A549 (cell line): ENCODE data around the gene CASTOR1. TPM values are rescaled to one million over a fixed set of nuclear protein-coding genes. Genes with fewer than 3 reads are reported as not detected.
A peak's percentile ranks its signal among the peaks of the same experiment; 100 is the strongest.

Source experiments
- ATAC-seq, 2 experiments: fragments of 200-7000 bp in 1 of 2; fragments of >200 bp in 1 of 2; cut with Nextera tagmentation in 1 of 2; cut with Tn5 transposase in 1 of 2; 3 replicates each; pipeline versions ENCODE4 v1.8.0 to v1.9.1; 2018 to 2020; ENCODE audit warnings: mild to moderate bottlenecking in 1 of 2, moderate library complexity in 1 of 2
- CTCF ChIA-PET: fragments of 300-600 bp; sonication (Branson Sonifier 250); formaldehyde crosslinking; extraction: SDS; loops from one replicate; lab custom pipeline; 2021; ENCODE audit warnings: antibody characterized with exemption, inconsistent platforms; lab: Yijun Ruan, JAX
- POLR2A ChIA-PET: fragments of 350-600 bp; formaldehyde crosslinking; extraction: SDS; loops from one replicate; lab custom pipeline; 2021; ENCODE audit warnings: antibody characterized with exemption, inconsistent platforms; lab: Yijun Ruan, JAX
- DNase-seq, 2 experiments: peaks; one replicate each; pipeline versions ENCODE4 v3.0.0 to v3.0.0-alpha.2; 2011 to 2016; ENCODE audit warnings: low read depth in 1 of 2, low spot score in 1 of 2
- FAIRE-seq: peaks from 2 replicates; lab custom pipeline; 2011; peaks lifted over from hg19 to GRCh38; lab: Jason Lieb, UNC
- H3K27ac ChIP-seq, 2 experiments: fragments of >200 bp; sonication (Bioruptor Twin); formaldehyde crosslinking; 3 replicates each; pipeline ENCODE4 v1.5.1; 2016 to 2017
- H3K4me1 ChIP-seq: fragments of >200 bp; sonication (Bioruptor Twin); formaldehyde crosslinking; 3 replicates; pipeline ENCODE4 v1.6.1; 2016
- H3K4me2 ChIP-seq: fragments of >200 bp; sonication (Bioruptor Twin); formaldehyde crosslinking; 3 replicates; pipeline ENCODE4 v1.6.1; 2016
- H3K4me3 ChIP-seq: fragments of >200 bp; sonication (Bioruptor Twin); formaldehyde crosslinking; 3 replicates; pipeline ENCODE4 v1.5.1; 2016
- H3K9me3 ChIP-seq: fragments of >200 bp; sonication (Bioruptor Twin); formaldehyde crosslinking; 3 replicates; pipeline ENCODE4 v1.6.1; 2016
- ATOH8 ChIP-seq: fragments of 250-450 bp; sonication (Bioruptor Pico); IDR thresholded peaks from 2 replicates; pipeline ENCODE4 v1.5.0; 2020; ENCODE audit warnings: low read depth, mild to moderate bottlenecking, moderate library complexity
- BCL3 ChIP-seq: fragments of >200 bp; sonication (Bioruptor Twin); formaldehyde crosslinking; IDR thresholded peaks from 3 replicates; pipeline ENCODE4 v1.6.1; 2016
- CBX2 ChIP-seq: fragments of 200-600 bp; sonication (generic); IDR thresholded peaks from 2 replicates; pipeline ENCODE4 v1.6.1; 2016; ENCODE audit warnings: low read depth, mild to moderate bottlenecking, borderline replicate concordance
- CEBPB ChIP-seq, 2 experiments: fragments of >200 bp in 1 of 2; sonication (Bioruptor Twin) in 1 of 2; formaldehyde crosslinking in 1 of 2; IDR thresholded peaks; 2 replicates each; pipeline ENCODE4 v1.6.1; 2012 to 2016
- CTCF ChIP-seq: fragments of >200 bp; sonication (Bioruptor Twin); formaldehyde crosslinking; IDR thresholded peaks from 3 replicates; pipeline ENCODE4 v1.5.1; 2016
- EP300 ChIP-seq, 2 experiments: fragments of >200 bp; sonication (Bioruptor Twin); formaldehyde crosslinking; IDR thresholded peaks; 2 replicates in 1 of 2; 3 replicates in 1 of 2; pipeline ENCODE4 v1.6.1; 2016 to 2017
- ESRRA ChIP-seq: fragments of 150-350 bp; IDR thresholded peaks from 2 replicates; pipeline ENCODE4 v1.6.1; 2014; ENCODE audit warnings: mild to moderate bottlenecking, low read length, borderline replicate concordance
- FOSB ChIP-seq: fragments of 250-450 bp; sonication (Bioruptor Pico); IDR thresholded peaks from 2 replicates; pipeline ENCODE4 v1.5.0; 2020; ENCODE audit warnings: mild to moderate bottlenecking, moderate library complexity
- HMGXB4 ChIP-seq: fragments of 250-450 bp; sonication (Bioruptor Pico); IDR thresholded peaks from 2 replicates; pipeline ENCODE4 v1.5.0; 2021; ENCODE audit warnings: mild to moderate bottlenecking, moderate library complexity, borderline replicate concordance
- HOXA7 ChIP-seq: fragments of 250-450 bp; sonication (Bioruptor Pico); IDR thresholded peaks from 2 replicates; pipeline ENCODE4 v1.5.0; 2020; ENCODE audit warnings: mild to moderate bottlenecking, moderate library complexity
- HOXB5 ChIP-seq: fragments of 250-450 bp; sonication (Bioruptor Pico); IDR thresholded peaks from 2 replicates; pipeline ENCODE4 v1.5.0; 2020; ENCODE audit warnings: mild to moderate bottlenecking, moderate library complexity
- MAFK ChIP-seq: fragments of 450-650 bp; IDR thresholded peaks from 2 replicates; pipeline ENCODE4 v1.6.1; 2014; ENCODE audit not compliant: partially characterized antibody
- MAX ChIP-seq: IDR thresholded peaks from 2 replicates; pipeline ENCODE4 v1.6.1; 2012
- NFE2L2 ChIP-seq: fragments of 150-350 bp; conservative IDR thresholded peaks from 2 replicates; pipeline ENCODE4 v1.6.1; 2014; ENCODE audit warnings: low read length
- POLR2AphosphoS2 ChIP-seq: conservative IDR thresholded peaks from 2 replicates; pipeline ENCODE4 v1.6.1; 2012; ENCODE audit warnings: low read length, improper control_type of control experiment, inconsistent platforms
- RCOR1 ChIP-seq: fragments of 150-350 bp; IDR thresholded peaks from 2 replicates; pipeline ENCODE4 v1.6.1; 2014; ENCODE audit warnings: antibody characterized with exemption, low read length, low read depth
- SREBF2 ChIP-seq: fragments of 450-650 bp; IDR thresholded peaks from 2 replicates; pipeline ENCODE4 v1.6.1; 2014; ENCODE audit warnings: mild to moderate bottlenecking, moderate library complexity
- TFCP2L1 ChIP-seq: fragments of 250-450 bp; sonication (Bioruptor Pico); IDR thresholded peaks from 2 replicates; pipeline ENCODE4 v1.5.0; 2021; ENCODE audit warnings: mild to moderate bottlenecking
- ZNF302 ChIP-seq: fragments of 250-450 bp; sonication (Bioruptor Pico); IDR thresholded peaks from 2 replicates; pipeline ENCODE4 v1.9.0; 2021; ENCODE audit warnings: inconsistent platforms, mild to moderate bottlenecking, moderate library complexity
- ZSCAN20 ChIP-seq: fragments of 250-450 bp; sonication (Bioruptor Pico); IDR thresholded peaks from 2 replicates; pipeline ENCODE4 v1.8.0; 2022; ENCODE audit warnings: mild to moderate bottlenecking, moderate library complexity
- WGBS: methylation state at CpG from one replicate; pipeline ENCODE4 v1.1.6; 2017; ENCODE audit errors: missing lambda C conversion rate; 5-methylcytosine and 5-hydroxymethylcytosine counted together
- polyA plus RNA-seq, 4 experiments: library from polyadenylated mRNA; depleted of rRNA in 3 of 4; stranded (reverse); fragments of >200 nt; fragmentation: RNase III in 1 of 4; extraction: RNeasy Plus Mini Kit Qiagen cat#74134 plus additional on column Dnase treatment in 1 of 4; gene quantifications; 2 replicates in 3 of 4; 3 replicates in 1 of 4; pipeline ENCODE4 v1.2.3, GENCODE V29; 2011 to 2017

The CASTOR1 gene
- polyA plus RNA-seq, 2 of the 4 experiments (the other 2 are of a cell fraction): 4.7 to 12.2 TPM

GRCh38 chr22:30261134-30261533 is 28.2 kb downstream of the CASTOR1 start:
- DNase-seq (peak in 1 of 2 experiments; percentile 89), FAIRE-seq (no peak), ATAC-seq (peak; percentile 5 to 24; a peak in 3 of 6 replicates)
- TF ChIP-seq POLR2AphosphoS2: no peak
- TF ChIP-seq HOXB5 (CRISPR knock-in tag): no peak
- TF ChIP-seq NFE2L2: peak; percentile 64
- no peak for TF ChIP-seq ESRRA
- no peak for TF ChIP-seq ZSCAN20 (CRISPR knock-in tag)
- no peak for TF ChIP-seq CBX2
- TF ChIP-seq MAFK: peak; percentile 92
- peak; percentile 32; the same call in 1 of the 2 replicates for TF ChIP-seq MAX
- TF ChIP-seq CEBPB (IDR thresholded peaks at IDR 0.05): peak in 1 of 2 experiments; percentile 65; a peak in 2 of 4 replicates
- Histone ChIP-seq H3K4me1 (peaks cover 57% of the 10 kb centered on the region), H3K27ac (peak overlapping the region; percentile 99 to 100), H3K4me3 (no peak overlapping the region), H3K4me2 (peak overlapping the region; percentile 39), H3K9me3 (no peaks in the 10 kb centered on the region)
- POLR2A ChIA-PET: no interaction called here
- CTCF ChIA-PET: interaction anchor here (0.8 to 4.8 kb wide), 10 partner anchors 10 to 169 kb away, joined by 3 to 25 read pairs (median 4); partner anchors contain the start of gene RNF215
- WGBS: 38% methylated on average over 8 of the region's 8 CpGs

- WGBS: 81% methylated on average over 8 of the region's 8 CpGs
- POLR2A ChIA-PET: no interaction called here
- H3K4me1 ChIP-seq: peaks cover 57% of the 10 kb centered on the region
- H3K9me3 ChIP-seq: no peaks in the 10 kb centered on the region
- H3K4me2 ChIP-seq: peak overlapping the region; percentile 39; the same call in 2 of the 3 replicates
- ATAC-seq (no peak), DNase-seq (no peak), FAIRE-seq (no peak)
- CTCF ChIA-PET: interaction anchor here (0.8 to 2.3 kb wide), 10 partner anchors 8 to 169 kb away, joined by 3 to 8 read pairs (median 4); partner anchors contain the start of gene RNF215
- H3K4me3 ChIP-seq: no peak overlapping the region
- TF ChIP-seq CTCF (no peak), ZSCAN20 (CRISPR knock-in tag) (no peak), ATOH8 (CRISPR knock-in tag) (peak; percentile 24; the same call in 1 of the 2 replicates), HMGXB4 (CRISPR knock-in tag) (no peak), ZNF302 (CRISPR knock-in tag) (no peak)
- peak overlapping the region; percentile 99 to 100 for H3K27ac ChIP-seq
Observed at GRCh38 chr22:30260682-30261081, 28.6 kb downstream of the CASTOR1 start.

- DNase-seq (no peak), FAIRE-seq (no peak), ATAC-seq (no peak)
- CTCF ChIA-PET: interaction anchor here (0.9 to 2.3 kb wide), 5 partner anchors 8 to 169 kb away, joined by 3 to 8 read pairs (median 5); partner anchors contain the start of gene RNF215
- H3K9me3 ChIP-seq: no peaks in the 10 kb centered on the region
- H3K27ac ChIP-seq: peak overlapping the region; percentile 99 to 100
- no peak overlapping the region; the same call in 2 of the 3 replicates for H3K4me2 ChIP-seq
- WGBS: 90% methylated on average over 9 of the region's 11 CpGs
- H3K4me1 ChIP-seq: peaks cover 57% of the 10 kb centered on the region
- no peak overlapping the region for H3K4me3 ChIP-seq
- POLR2A ChIA-PET: no interaction called here
- no peak for TF ChIP-seq CTCF
- no peak for TF ChIP-seq HOXA7 (CRISPR knock-in tag)
- no peak for TF ChIP-seq BCL3
- no peak for TF ChIP-seq ATOH8 (CRISPR knock-in tag)
- TF ChIP-seq FOSB (CRISPR knock-in tag): no peak
- TF ChIP-seq TFCP2L1 (CRISPR knock-in tag): no peak
- no peak for TF ChIP-seq SREBF2
- TF ChIP-seq EP300 (IDR thresholded peaks at IDR 0.05): no peak
- TF ChIP-seq RCOR1: no peak
Observed at GRCh38 chr22:30260276-30260675, 29.0 kb downstream of the CASTOR1 start.
